Spleen (tissue), 7 donors: Measurements from ENCODE around the gene PAX6.

ENCODE experiments used
- CTCF ChIP-seq, 11 experiments: fragments of 200-600 bp in 7 of 11; fragments of 450-650 bp in 4 of 11; sonication (generic) in 4 of 11; IDR thresholded peaks in 8 of 11; conservative IDR thresholded peaks in 3 of 11; 1 replicate in 7 of 11; 2 replicates in 4 of 11; pipeline versions ENCODE4 v1.4.0 to v1.8.0; 2016 to 2021; ENCODE audit warnings: antibody characterized with exemption in 11 of 11, inconsistent platforms in 4 of 11, mild to moderate bottlenecking in 1 of 11
- POLR2A ChIP-seq, 3 donors: fragments of 450-650 bp; IDR thresholded peaks; one replicate each; pipeline ENCODE4 v1.5.1; 2017; ENCODE audit warnings: antibody characterized with exemption in 3 of 3, mild to moderate bottlenecking in 1 of 3
- POLR2AphosphoS5 ChIP-seq, 3 donors: sonication (generic); formaldehyde crosslinking; IDR thresholded peaks; one replicate each; pipeline ENCODE4 v1.5.1; 2017; ENCODE audit warnings: antibody characterized with exemption in 3 of 3
- donor health status: DM: no; HTN: no; CAD: no; lungs with moderate emphysema.
- donor health status: DM: no; HTN: no; CAD: no.
- donor health status: DM: no; HTN: no; CAD: no.

GRCh38 chr11:31782257-31782656, 28.9 kb downstream of the PAX6 start:
- no peak for TF ChIP-seq CTCF (IDR thresholded peaks at IDR 0.05 in 8 of 11, conservative IDR thresholded peaks at IDR 0.05 in 3 of 11)
- no peak for TF ChIP-seq POLR2AphosphoS5 (IDR thresholded peaks at IDR 0.05)
- no peak for TF ChIP-seq POLR2A (IDR thresholded peaks at IDR 0.05)
